GDM1 (cell line): ENCODE measurements around the gene SFRP5.

ENCODE experiments used
- DNase-seq: peaks from one replicate; lab custom pipeline; 2025; lab: John Stamatoyannopoulos, UW

Gene SFRP5

DNA sequence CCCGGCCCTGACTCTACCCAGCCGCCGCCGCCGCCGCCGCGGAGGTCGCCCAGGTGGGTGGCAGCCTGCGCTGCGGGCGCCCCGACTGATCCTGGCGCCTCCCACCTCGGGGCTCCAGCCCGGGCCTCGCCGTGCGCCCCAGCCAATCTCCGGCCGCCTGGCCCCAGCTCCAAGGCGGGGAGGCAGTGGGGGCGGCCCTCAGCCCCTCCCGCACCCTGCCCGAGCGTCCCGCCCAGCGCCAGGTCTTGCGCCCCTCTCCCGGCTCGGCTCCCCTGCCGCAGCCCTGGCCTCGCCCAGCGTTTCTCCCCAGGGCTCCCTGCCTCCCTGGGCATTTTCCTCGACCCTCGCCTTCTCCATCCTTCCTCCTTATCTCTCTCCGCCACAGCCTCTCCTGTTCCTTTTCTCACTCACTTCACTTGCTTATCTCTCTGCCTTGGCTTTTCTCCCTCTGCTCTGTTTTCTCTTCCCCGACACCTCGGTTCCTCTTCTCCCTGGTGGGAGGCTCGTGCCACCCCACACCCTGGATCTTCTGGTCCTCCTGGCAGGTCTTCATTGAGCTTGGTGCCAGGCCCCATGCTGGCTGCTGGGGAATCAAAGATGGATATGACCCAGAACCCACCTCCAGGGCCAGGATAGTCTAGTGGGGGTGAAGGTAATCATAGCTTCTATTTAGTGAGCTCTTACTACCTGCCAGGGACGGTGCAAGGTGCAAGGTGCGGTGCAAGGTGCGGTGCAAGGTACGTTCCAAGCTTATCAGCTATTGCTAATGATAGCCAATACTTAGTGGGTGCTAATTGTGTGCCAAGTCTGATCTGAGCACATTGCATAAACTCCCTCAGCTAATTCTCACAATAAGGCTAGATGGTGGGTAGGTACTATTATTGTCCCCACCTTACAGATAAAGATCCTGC is at the start of gene SFRP5:
Gene SFRP5, minus strand, starts transcription at position 87 of the 911 bp plus-strand sequence. CDS start 166 bp downstream, outside the sequence.
- no peak for DNase-seq

GRCh38 chr10:97820096-97820704 is 48.4 kb upstream of the SFRP5 start:
- no peak for DNase-seq

DNA sequence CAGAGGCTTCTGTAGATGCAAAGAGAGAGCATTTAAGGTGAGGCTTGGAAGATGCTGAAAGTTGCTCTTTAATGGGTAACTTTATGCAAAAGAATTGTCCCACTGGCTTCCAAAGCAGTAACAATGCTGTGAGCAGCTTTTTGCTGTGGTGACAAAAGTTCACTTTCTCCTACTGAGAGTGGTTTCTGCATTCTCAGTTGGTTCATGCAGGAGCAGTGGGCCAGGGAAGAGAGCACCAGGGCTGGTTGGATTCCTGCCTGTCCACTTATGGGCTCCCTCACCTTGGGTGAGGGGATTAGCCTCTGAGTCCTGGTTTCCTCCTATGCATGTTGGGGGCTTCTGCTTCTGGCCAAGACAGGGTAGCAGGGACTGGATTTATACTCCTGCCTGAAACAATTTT is 46.8 kb upstream of the SFRP5 start:
- no peak for DNase-seq

- DNase-seq: no peak
Observed at GRCh38 chr10:97816609-97817008, 44.8 kb upstream of the SFRP5 start.

GRCh38 chr10:97814996-97815395 is 43.2 kb upstream of the SFRP5 start:
- DNase-seq: no peak

DNA sequence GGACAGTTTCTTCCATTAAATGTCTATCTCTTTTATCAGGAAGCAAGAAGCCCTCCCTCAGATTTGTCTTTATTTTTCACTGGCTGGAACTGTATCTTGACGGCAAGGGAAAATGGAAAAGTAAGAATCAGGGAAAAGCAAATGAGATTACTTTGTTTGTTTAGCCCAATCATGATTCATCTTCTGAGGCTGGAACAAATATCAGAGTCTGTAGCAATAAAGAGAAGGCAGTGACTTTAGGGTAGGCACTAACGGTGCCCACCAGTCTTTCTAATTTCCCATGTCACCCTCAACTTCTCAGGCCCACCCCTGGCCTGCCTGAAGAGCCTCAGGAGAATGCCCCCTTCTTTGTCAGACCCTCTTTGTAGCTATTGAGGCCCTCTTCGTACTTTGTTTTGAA is 41.5 kb upstream of the SFRP5 start:
- no peak for DNase-seq

DNA sequence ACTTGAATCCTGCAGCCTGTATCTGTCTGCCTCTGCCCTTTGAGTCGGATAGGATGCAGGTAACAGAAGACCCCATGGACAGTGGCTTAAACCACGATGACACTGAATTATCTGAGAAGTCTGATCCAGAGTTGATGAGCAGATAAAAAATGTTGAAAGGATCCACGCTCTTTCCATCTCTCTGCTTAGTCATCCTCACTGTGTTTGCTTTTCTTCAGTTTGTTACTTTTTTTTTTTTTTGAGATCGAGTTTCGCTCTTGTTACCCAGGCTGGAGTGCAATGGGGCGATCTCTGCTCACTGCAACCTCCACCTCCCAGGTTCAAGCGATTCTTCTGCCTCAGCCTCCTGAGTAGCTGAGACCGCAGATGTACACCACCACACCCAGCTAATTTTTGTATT is 40.9 kb upstream of the SFRP5 start:
- DNase-seq: no peak

- no peak for DNase-seq
Observed at GRCh38 chr10:97811958-97812357, 40.2 kb upstream of the SFRP5 start.

- no peak for DNase-seq
Observed at GRCh38 chr10:97810446-97810845, 38.6 kb upstream of the SFRP5 start.

- DNase-seq: no peak
Observed at GRCh38 chr10:97805949-97806348, 34.1 kb upstream of the SFRP5 start.

- no peak for DNase-seq
Observed at GRCh38 chr10:97805096-97805884, 33.5 kb upstream of the SFRP5 start.

DNA sequence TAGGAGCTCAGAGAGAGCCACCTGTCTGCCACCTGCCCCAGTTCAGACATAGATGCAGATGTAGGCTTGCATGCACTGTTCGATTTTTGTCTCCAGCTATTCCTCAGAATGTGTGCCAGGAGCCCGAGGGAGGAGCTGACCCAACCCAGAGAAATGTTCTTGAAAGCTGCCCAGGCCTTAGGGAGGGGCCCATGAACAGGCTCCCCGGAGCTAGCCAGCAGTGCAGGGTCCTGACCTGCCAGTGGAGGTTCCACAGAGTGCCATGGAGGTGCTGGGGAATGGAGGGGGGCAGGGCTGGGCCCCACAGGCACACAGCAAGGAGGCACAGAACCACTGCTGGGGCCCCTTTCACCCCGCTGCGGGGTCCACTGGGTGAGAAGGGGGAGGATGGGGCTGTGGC is 29.6 kb upstream of the SFRP5 start:
- no peak for DNase-seq

DNA sequence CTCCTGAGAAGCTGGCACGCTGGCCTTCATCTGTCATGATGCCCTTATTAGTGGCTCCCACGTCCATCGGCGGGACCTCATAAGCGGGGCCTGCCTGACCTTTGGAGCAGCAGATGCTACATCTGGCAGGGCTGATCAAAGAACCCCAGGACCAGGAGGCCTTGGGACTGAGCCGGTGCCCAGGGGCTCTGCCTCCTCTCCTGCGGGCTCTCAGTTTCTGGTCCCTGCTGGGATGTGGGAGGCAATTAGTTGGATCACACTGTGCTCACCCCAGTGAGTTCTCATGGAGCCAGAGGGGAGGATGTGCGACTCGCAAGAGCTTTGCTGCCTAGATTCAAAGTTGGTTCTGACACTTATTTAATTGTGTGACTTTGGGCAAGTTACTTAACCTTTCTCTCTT is 28.7 kb upstream of the SFRP5 start:
- no peak for DNase-seq

- DNase-seq: no peak
Observed at GRCh38 chr10:97798958-97799610, 27.3 kb upstream of the SFRP5 start.

DNA sequence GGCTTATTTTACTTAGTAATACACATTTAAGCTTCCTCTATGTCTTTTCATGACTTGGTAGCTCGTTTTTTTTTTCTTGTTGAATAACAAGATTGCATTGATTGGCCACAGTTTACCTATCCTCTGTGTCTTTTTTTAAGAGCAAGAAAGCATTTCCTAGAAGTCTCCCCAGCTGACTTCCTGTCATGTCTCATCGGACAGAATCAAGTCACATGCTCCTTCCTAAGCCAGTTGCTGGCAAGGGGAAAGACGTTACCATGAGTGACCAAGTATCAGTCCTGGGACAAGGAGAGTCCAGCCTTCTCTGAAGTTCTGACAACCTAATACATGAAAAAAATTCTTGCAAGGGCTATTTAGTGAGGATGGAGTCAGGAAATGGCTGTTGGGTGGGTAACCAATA is 24.9 kb upstream of the SFRP5 start:
- no peak for DNase-seq

- no peak for DNase-seq
Observed at GRCh38 chr10:97795886-97796285, 24.1 kb upstream of the SFRP5 start.

- no peak for DNase-seq
Observed at GRCh38 chr10:97791824-97792721, 20.3 kb upstream of the SFRP5 start.

- DNase-seq: no peak
Observed at GRCh38 chr10:97789770-97790397, 18.1 kb upstream of the SFRP5 start.

- DNase-seq: no peak
Observed at GRCh38 chr10:97788552-97789442, 17.0 kb upstream of the SFRP5 start.

DNA sequence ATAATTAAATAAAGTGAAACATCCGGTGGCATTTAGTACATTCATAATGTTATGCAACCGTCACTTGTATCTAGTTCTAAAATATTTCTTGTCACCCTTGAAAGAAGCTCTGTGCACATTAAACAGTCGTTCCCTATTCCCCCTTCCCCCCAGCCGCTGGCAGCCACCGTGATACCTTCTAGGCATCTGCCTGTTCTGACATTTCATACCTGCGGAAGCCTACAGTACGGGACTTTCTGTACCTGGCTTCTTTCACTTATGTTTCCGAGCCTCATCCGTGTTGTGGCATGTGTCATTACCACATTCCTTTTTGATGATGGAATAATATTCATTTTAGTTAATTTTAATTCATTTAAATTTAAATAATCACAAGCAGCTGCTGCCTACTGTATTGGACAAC is 13.9 kb upstream of the SFRP5 start:
- no peak for DNase-seq
